Erythroblast (primary cell): ENCODE data around the gene CTNNA3.

Experiments used
- DNase-seq, 2 experiments: peaks; one replicate each; lab custom pipeline; 2025; lab: John Stamatoyannopoulos, UW
- GATA1 ChIP-seq: IDR thresholded peaks from 2 replicates; pipeline ENCODE4 v1.6.1; 2011; ENCODE audit warnings: low read depth, mild to moderate bottlenecking, control low read depth, low read length, moderate library complexity
- POLR2A ChIP-seq: IDR thresholded peaks from 2 replicates; pipeline ENCODE4 v1.6.1; 2011; ENCODE audit warnings: mild to moderate bottlenecking, low read length

CTNNA3 gene

GRCh38 chr10:66832781-66833422, 863.1 kb downstream of the CTNNA3 start:
- no peak for DNase-seq
- no peak for TF ChIP-seq POLR2A
- TF ChIP-seq GATA1, result no peak

- DNase-seq, result no peak
- TF ChIP-seq POLR2A, result no peak
- TF ChIP-seq GATA1, result no peak
Measured at GRCh38 chr10:66828957-66829356, 867.0 kb downstream of the CTNNA3 start.

DNA sequence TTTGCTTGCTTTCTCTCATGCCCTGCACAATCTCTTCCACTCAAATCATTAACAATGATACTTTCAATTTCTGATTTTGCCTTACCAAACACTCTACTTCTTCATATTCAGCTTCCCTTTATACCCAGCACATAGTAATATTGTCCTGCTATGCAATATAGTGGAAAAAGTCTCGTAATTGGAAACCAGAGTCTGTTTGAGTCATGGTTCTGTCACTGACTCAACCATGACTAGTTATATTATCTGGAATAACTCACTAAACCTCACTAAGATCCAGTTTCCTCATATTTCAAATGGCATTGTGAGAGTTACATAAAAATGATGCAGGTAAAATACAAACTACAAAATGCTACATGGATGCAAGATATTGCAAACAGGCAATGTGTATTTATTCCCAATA, 868.6 kb downstream of the CTNNA3 start:
- DNase-seq, result no peak
- TF ChIP-seq POLR2A (no peak), GATA1 (no peak)

DNA sequence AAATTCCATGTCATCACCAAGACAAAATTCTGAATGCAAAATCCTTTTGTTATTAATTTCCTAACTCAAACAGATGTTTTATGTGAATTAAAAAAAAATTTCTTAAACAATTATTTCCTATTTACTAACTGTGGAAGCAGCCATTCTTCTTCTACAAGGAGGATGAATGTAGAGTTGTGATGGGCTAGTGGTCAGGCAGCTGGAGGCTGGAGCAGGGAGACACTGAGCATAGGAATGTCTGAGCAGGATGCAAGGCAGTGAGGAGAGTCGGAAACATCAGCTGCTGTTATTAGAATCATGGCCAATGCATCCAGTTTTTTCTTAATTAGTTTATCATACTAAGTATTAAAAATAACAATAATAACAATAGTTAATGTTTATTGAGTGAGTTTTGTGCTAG, 872.7 kb downstream of the CTNNA3 start:
- DNase-seq, result no peak
- TF ChIP-seq POLR2A, result no peak

DNA sequence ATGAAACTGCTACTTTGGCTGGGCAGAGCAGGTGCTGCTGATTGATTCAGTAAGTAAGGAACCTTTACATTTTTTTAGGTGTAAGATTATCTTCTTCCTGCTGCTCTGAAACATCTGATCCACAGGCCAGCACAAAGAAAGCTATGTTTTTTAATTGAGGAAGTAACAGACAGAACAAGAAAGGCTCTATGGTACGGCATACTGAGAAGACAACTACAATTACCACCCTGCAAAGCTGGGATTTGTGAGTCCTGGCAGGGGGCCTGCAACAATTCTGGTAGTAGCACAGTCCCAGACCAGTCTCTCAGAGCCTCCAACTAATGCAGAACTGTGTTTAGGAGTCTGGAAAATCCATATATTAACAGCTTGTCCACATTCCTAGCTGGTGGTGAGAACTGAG, 873.2 kb downstream of the CTNNA3 start:
- DNase-seq, result no peak
- no peak for TF ChIP-seq POLR2A
- TF ChIP-seq GATA1, result no peak

- DNase-seq, result no peak
- TF ChIP-seq GATA1 (no peak), POLR2A (no peak)
Measured at GRCh38 chr10:66819691-66820090, 876.3 kb downstream of the CTNNA3 start.

DNA sequence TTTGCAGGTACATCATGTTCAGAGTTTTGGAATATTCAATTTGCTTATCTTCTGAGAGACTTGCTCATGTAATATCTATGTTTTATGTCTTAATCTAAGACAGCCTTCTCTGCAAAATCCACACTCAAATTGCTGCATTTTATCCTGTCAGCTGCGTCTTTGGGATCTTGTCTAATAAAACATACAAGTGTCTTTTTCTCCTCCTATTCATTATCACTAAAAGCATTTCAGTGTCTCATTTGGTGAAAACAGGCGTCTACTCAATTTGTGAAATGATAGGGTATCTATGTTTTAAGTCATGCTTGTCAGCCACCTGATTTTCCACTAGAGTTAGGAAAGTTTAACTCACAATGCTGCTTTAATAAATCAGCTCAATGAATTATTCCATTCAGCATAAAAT, 882.9 kb downstream of the CTNNA3 start:
- TF ChIP-seq POLR2A, result no peak
- TF ChIP-seq GATA1, result no peak
- no peak for DNase-seq

DNA sequence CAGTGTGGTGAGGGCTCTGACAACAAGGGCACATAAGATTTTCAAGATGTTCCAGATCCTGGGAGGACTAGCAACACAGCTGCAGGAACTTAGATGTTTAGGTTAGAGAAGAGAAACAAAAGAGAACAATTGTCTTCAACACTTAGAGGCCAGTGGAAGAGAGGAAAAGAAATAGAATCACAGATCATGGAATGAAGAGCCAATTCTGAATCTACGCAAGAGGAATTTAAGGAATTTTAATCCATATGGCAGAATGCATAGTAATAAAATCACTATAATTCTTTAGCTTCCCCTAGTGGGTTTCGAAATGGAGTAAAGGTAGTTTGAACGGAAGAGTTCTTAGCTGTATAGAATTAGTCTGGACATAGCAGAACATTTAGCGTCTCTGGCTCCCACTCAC, 884.8 kb downstream of the CTNNA3 start:
- no peak for TF ChIP-seq POLR2A
- TF ChIP-seq GATA1, result no peak
- DNase-seq, result no peak

GRCh38 chr10:66809402-66809801, 886.6 kb downstream of the CTNNA3 start:
- TF ChIP-seq POLR2A, result no peak
- DNase-seq, result no peak

DNA sequence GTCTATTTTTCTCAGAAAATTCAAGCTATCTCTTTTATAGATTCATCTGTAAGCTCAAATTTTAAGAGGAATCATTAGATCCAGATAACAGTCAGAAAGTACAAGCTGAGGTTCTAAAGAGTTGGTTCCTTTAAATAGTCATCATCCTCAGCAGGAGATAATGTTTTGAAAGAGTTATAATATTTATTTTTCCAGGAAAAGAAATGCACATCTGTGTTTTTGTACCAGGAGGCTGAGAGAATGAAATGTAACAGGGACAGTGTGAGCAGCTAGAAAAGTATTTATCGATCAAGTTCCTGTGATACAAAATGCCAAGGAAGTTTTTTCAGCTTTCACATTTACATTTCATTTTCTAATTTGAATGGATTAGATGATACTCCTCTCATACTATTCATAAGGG, 890.4 kb downstream of the CTNNA3 start:
- DNase-seq, result no peak
- TF ChIP-seq POLR2A (no peak), GATA1 (no peak)

DNA sequence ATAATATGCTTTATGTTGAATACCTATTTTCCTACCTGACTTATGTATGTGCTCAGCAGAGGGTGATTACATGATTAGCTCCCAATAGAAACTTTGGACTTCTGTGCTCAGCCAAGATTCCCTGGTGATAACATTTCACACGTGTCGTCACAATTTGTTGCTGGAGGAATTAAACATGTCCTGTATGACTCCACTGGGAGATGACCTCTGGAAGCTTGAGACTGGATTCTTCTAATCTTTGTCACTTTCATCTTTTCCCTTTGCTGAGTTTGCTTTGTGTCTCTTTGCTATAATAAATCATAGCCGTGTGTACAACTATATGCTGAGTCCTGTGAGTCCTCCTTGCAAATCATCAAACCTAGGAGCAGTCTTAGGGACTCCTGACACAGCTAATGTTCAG, 891.0 kb downstream of the CTNNA3 start:
- TF ChIP-seq POLR2A (no peak), GATA1 (no peak)
- no peak for DNase-seq

DNA sequence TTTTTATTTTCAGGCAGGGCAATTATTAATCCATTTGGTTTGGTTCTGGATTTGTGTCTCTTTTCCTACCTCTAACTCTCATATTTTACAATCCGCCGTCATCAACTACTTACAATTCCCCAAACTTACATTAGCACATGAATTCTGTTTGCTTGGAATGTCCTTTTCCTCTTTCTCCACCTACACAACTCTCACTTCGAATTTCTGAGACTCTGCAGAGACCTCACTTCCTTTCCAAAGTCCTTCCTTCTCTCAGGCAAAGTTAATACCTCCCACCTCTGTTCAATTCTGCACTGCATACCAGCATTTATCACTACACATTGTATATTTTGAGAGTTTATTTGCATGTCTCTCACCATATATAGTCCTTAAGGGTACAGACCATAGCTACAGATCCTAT, 892.8 kb downstream of the CTNNA3 start:
- no peak for DNase-seq
- no peak for TF ChIP-seq POLR2A
- no peak for TF ChIP-seq GATA1

GRCh38 chr10:66799474-66799873, 896.5 kb downstream of the CTNNA3 start:
- no peak for DNase-seq
- TF ChIP-seq POLR2A, result no peak
- TF ChIP-seq GATA1, result no peak

DNA sequence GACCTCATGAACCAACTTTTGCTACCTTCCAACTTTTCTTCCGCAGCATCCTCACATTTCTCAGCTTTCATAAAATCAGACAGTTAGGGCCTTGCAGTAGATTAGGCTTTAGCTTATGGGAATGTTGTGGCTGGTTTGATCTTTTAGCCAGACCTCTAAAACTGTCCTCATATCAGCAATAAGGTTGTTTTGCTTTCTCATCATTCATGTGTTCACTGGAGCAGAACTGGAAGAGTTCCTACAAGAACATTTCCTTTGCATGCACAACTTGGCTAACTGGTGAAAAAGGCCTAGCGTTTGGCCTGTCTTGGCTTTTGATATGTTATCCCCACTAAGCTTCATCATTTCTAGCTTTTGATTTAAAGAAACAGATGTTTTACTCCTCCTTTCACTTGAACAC, 900.1 kb downstream of the CTNNA3 start:
- TF ChIP-seq GATA1, result no peak
- no peak for TF ChIP-seq POLR2A
- DNase-seq, result no peak

- TF ChIP-seq GATA1 (no peak), POLR2A (no peak)
- no peak for DNase-seq
Measured at GRCh38 chr10:66792441-66792840, 903.6 kb downstream of the CTNNA3 start.
